Ramos (cell line): ENCODE results near the gene ZSCAN9.

Experiments used
- in situ Hi-C: fragments of 300-500 bp; cut with MboI; formaldehyde crosslinking; loops from one replicate; pipeline ENCODE4 v1.14.3; 2022; ENCODE audit warnings: low sequenced_read_pairs; ENCODE audit not compliant: unreplicated experiment

The ZSCAN9 gene

GRCh38 chr6:28220257-28221133 lies 4.6 kb upstream of the ZSCAN9 start:
- in situ Hi-C loops, result no loop called here

GRCh38 chr6:28224131-28225055 lies 682 bp upstream of the ZSCAN9 start:
- in situ Hi-C loops, result no loop called here

DNA sequence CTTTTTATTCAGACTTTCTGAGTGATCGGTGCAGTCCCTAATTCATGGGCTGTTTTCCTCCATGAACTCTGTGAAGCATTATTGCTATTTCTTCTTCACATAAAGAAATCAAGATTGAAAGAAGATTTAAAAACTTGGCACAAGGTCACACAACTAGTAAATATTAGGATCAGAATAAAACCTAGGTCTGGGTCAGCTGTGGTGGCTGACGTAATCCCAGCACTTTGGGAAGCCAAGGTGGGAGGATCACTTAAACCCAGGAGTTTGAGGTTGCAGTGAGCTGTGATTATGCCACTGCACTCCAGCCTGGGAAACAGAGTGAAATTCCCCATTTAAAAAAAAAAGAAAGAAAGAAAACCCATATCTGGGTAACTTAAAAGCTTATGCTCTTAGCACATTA lies 1.4 kb downstream of the ZSCAN9 start:
- in situ Hi-C loops, result no loop called here

- in situ Hi-C loops, result no loop called here
Observed at GRCh38 chr6:28232785-28233184, 7.7 kb downstream of the ZSCAN9 start.

DNA sequence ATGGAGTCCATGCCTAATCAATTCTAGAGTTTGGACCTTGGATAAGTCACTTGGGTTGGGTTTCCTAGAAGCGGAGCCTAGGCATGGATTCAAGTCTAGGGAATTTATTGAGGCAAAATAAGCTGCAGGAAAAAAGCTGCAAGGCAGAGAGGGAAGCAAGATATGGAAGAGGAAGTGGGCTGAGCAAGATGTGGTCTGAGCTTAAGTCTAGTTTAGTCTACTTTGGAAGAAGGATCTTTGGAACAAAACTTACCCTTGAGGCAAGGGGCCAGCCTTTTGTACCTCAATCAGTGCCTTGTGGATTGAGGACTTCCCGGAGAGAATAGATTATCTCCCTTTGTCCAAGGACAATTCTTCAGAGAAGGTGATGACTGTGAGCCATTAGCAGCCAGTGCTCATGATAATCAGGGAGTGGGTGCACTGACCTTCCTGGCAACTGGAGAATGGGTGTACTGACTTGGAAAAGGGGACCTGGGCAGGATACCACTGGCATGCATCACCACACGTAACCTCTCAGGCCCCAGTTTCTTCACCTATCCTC lies 10.9 kb downstream of the ZSCAN9 start:
- in situ Hi-C loops, result no loop called here

GRCh38 chr6:28239636-28240035 lies 14.6 kb downstream of the ZSCAN9 start:
- in situ Hi-C loops, result no loop called here

- in situ Hi-C loops, result no loop called here
Observed at GRCh38 chr6:28240471-28240870, 15.4 kb downstream of the ZSCAN9 start.

DNA sequence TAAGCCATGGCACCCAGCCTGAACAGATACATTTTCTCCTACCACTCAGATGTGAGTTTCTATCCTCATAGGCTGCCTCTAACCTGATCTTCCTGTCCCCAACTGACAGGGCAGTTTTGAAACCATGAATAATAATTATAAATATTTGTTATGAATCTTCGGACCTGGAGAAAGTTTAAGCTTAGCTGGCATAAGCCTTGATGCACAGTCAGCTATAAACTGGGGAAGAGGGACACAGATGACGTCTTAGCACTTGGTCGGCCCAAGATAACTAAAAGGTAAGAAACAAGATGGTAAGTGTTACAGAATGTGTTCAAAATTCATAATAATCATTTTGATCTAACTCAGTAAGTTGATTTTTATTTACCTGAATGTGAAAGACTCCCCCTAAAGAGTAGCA lies 18.9 kb downstream of the ZSCAN9 start:
- in situ Hi-C loops, result no loop called here

DNA sequence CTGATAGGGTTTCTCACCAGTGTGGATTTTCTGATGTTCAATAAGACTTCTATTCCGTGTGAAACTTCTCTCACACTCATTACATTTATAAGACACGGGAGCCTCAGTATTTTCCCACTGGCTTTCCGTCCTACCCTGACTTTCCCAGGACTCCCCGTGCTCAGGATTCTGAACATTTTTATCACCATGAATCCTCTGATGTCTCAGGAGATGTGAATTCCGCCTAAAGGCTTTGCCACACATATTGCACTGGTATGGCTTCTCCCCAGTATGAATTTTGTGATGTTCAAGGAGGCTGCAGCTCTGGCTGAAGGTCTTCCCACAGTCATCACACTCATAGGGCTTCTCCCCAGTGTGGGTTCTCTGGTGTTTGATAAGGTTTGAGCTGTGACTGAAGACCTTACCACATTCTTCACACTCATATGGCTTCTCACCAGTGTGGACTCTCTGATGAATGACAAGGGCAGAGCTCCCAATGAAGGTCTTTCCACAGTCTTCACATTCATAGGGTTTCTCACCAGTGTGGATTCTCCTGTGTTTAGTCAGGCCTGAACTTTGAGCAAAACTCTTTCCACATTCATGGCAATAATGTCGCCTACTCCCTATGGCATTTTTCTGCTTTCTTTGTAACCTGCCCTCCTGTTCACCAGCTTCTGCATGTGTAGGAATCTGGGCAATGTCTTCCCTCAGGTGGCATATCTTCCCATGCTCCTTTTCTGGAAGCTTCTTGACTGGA lies 20.3 kb downstream of the ZSCAN9 start:
- in situ Hi-C loops, result no loop called here

GRCh38 chr6:28248916-28249315 lies 23.8 kb downstream of the ZSCAN9 start:
- in situ Hi-C loops, result no loop called here

DNA sequence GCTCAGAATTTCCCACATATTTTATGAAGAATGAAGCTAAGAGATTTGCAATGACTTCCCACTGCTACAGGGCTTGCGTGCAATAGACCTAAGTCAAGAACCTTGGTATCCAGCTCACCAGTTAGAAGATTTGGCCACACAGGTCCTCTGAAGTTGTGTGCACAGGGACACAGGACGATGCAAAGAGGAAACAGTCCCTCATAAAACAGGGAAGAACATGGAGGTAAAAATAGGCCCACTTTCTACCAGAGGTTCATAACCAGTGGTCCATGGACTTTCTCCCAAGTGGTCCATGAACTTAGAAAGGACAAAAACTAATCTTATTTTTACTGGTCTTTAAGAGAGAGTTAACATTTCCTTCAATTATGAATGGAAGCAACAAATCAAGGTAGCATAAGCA lies 25.7 kb downstream of the ZSCAN9 start:
- in situ Hi-C loops, result no loop called here

- in situ Hi-C loops, result no loop called here
Observed at GRCh38 chr6:28251661-28252008, 26.6 kb downstream of the ZSCAN9 start.

DNA sequence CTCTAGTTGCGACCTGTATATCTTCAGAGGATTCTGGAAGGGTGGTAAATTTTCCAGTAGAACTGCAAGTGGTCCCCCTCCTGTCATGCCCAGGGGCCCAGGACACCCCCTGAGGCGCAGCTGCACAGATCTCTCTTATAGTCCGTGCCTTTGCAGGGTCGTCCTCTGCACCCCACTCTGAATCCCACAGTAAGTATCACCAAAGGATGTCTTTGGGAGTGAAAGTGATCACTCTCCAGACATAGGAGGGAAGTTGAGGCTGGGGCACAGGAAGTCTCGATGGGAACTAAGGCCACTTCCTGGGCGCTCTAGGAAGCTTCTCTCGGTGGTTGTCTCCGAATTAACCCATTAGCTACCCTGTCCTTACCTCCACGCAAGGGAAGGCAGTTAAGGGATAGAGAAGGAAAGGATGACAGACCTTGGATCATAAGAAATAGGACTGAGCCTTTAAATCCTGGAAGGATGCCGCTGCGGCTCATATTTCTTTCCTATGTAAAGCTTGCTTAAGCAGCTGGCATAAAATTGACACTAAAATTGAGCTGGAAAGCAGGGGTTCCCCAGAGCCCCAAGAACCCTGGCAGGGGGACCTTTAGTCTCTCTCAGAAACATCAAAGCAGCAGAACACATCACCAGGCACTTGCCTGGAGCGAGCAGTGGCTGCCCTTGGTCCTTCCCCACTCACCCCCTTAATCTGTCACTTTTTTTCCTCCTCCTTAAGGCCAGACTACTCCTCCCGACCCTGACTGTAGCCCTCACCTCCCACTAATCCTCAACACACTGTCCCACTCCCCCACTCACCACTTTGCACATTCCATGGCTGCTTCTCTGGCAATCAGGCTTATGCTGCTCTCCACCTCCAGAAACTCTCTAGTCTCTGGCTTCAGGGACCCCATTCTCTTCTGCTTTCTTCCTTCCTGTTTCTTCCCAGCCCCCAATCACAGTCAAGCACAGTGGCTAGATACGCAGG lies 27.2 kb downstream of the ZSCAN9 start, which contains the start of gene ZKSCAN4:
Gene ZKSCAN4, minus strand, starts transcription at position 261 of the 967 bp plus-strand sequence. CDS start 289 bp downstream, outside the sequence.
- in situ Hi-C loops, result no loop called here

DNA sequence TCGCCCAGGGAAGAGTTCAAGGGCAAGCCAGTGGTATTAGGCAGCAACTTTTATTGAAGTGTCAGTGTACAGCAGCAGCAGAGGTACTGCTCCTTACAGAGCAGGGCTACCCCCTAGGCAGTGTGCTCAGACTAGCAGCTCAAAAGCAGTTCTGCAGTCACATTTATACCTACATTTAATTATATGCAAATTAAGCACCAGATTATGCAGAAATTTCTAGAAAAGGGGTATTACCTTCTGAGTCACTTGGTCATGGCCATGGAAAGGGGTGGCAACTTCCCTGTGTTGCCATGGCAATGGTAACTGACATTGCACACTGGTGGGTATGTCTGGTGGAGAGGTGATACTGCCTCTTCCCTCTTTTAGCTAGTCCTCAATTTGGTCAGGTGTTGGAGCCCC lies 29.0 kb downstream of the ZSCAN9 start:
- in situ Hi-C loops, result no loop called here

GRCh38 chr6:28257042-28257441 lies 32.0 kb downstream of the ZSCAN9 start:
- in situ Hi-C loops, result no loop called here

DNA sequence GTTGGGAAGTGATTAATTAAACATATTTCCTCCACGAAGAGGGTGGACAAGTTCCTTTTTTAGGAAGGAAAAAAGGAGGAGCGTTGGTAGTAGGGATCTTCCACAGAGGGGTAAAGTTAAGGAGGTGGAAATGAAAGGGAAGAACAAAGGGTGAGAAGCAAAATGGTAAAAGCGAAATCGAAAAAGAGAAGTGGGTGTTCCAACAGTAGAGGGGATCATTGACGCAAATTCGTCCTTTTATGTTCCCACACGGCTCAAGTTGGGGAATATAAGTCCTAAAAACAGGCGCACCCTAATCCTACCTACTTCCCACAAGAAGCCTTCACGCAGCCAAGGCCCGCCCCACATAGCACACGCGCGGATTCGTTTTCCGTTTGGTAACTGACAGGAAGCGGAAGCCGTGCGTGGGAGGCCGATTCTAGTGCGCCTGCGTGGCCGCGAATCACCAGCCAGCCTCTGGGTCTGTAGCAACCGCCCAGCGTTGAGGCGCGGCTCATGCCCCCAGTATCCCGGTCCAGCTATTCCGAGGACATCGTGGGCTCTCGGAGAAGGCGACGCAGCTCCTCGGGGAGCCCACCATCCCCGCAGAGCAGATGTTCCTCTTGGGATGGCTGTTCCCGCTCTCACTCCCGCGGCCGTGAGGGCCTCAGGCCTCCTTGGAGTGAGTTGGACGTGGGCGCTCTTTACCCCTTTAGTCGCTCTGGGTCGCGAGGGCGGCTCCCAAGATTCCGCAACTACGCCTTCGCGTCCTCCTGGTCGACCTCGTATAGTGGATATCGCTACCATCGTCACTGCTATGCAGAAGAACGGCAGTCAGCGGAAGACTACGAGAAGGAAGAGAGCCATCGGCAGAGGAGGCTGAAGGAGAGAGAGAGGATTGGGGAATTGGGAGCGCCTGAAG lies 34.1 kb downstream of the ZSCAN9 start, which contains the start of gene NKAPL:
Gene NKAPL, plus strand, starts transcription at position 421 of the 901 bp plus-strand sequence. Its CDS starts 75 bp downstream, at position 496.
- in situ Hi-C loops, result no loop called here

GRCh38 chr6:28263922-28264321 lies 38.8 kb downstream of the ZSCAN9 start:
- in situ Hi-C loops, result no loop called here

DNA sequence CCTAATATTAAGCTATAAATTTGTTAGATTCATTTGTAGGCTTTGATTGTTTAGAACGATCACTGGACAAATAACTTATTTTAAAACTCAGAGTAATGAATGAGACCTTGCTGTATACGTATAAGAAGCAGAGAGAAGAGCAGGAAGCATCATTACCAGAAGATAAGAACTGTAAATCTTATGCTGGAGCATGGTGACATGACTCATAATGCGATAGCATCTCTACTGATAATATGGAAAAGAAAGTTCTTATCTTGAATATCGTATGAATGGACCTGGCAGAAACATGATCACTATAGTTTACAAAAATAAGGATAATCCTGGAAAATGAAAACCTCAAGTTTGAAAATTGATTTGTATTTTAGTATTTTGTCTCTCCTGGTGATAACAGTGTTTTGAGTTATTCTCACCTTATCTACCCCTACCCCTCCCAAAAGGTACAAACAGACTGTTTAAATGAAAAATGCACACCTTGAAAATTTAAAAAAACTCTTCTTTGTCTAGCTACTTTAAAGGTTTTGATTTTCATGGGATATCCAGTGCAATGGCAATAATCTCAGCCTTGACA lies 39.8 kb downstream of the ZSCAN9 start:
- in situ Hi-C loops, result no loop called here
